Muscle layer of duodenum (tissue), 2 donors: Measurements from ENCODE around the gene SYNDIG1.

Experiments
- H3K27ac ChIP-seq: one replicate; pipeline ENCODE4 v1.7.0; 2013; ENCODE audit warnings: mild to moderate bottlenecking, low read length
- H3K27me3 ChIP-seq: one replicate; pipeline ENCODE4 v1.7.0; 2013; ENCODE audit warnings: low read depth, mild to moderate bottlenecking, control low read depth, low read length
- H3K36me3 ChIP-seq, 2 donors: one replicate each; pipeline ENCODE4 v1.7.0; 2013; ENCODE audit warnings: low read length in 2 of 2, control low read depth in 1 of 2, mild to moderate bottlenecking in 1 of 2; ENCODE audit not compliant: insufficient read depth in 2 of 2, control insufficient read depth in 1 of 2
- H3K4me1 ChIP-seq, 2 donors: one replicate each; pipeline ENCODE4 v1.7.0; 2013; ENCODE audit warnings: low read length in 2 of 2, mild to moderate bottlenecking in 2 of 2, control low read depth in 1 of 2, moderate library complexity in 1 of 2; ENCODE audit not compliant: insufficient read depth in 2 of 2, control insufficient read depth in 1 of 2
- H3K4me3 ChIP-seq, 2 donors: one replicate each; pipeline ENCODE4 v1.7.0; 2013; ENCODE audit warnings: low read length in 2 of 2, low read depth in 1 of 2, mild to moderate bottlenecking in 1 of 2
- H3K9me3 ChIP-seq, 2 donors: one replicate each; pipeline ENCODE4 v1.7.0; 2013; ENCODE audit warnings: low read length in 2 of 2, control low read depth in 1 of 2, mild to moderate bottlenecking in 1 of 2; ENCODE audit not compliant: control insufficient read depth in 1 of 2
- donor health status: healthy.

The SYNDIG1 gene

DNA sequence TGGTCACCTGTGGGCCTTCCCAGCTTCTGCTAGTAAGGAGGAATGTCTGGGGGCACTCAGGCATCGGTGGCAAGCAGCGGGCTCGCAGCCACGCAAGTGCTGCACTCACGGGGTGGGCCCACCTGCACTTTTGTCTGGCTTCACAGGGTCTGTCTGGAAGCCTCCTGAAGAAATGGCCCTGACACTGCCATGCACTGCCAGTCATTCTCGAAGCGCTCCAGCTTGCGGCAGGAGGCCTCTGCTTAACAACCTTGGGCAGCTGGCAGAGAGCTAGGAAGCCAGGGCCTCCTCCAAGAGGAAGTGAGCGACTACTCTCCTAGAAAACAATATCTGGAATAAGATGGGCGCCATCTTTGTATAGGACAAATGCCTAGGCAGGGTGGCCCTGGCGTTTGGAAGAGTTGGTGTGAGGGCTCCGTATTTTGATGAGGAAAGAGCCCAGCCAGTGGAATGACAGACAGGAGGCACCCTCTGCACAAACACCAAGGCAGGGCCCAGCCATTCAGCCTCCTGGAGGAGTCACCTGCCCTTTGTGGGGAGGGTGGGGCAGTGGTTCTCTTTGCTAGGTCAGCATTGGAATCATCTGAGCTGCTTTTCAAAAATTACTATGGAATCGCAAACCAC is 113.9 kb downstream of the SYNDIG1 start:
- Histone ChIP-seq H3K4me3 (no peak overlapping the region), H3K4me1 (no peaks in the 10 kb centered on the region), H3K9me3 (no peaks in the 10 kb centered on the region), H3K27ac (no peak overlapping the region), H3K27me3 (no peaks in the 10 kb centered on the region), H3K36me3 (no peaks in the 10 kb centered on the region)

DNA sequence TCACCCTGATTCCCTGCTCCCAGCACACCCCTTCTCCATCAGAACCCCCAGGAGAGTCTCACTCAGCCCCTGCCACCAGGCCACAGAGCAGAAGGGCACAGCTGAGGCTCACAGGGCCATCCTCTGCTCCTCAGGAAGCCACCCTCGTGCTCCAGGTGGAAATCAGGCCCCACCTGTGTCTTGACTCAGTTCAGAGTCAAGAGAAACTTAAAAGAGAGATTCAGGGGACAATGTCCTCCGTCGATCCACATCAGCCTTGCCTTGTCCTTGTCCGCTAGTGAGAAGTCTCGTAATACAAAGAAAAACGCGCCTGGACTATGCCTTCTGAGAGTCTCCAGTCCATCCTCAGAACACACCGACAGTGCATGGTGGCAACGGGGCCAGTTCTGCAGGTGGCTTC is 114.6 kb downstream of the SYNDIG1 start:
- H3K27me3 ChIP-seq: no peaks in the 10 kb centered on the region
- H3K9me3 ChIP-seq: no peaks in the 10 kb centered on the region
- no peak overlapping the region for H3K4me3 ChIP-seq
- no peak overlapping the region for H3K27ac ChIP-seq
- H3K4me1 ChIP-seq: no peaks in the 10 kb centered on the region
- no peaks in the 10 kb centered on the region for H3K36me3 ChIP-seq

DNA sequence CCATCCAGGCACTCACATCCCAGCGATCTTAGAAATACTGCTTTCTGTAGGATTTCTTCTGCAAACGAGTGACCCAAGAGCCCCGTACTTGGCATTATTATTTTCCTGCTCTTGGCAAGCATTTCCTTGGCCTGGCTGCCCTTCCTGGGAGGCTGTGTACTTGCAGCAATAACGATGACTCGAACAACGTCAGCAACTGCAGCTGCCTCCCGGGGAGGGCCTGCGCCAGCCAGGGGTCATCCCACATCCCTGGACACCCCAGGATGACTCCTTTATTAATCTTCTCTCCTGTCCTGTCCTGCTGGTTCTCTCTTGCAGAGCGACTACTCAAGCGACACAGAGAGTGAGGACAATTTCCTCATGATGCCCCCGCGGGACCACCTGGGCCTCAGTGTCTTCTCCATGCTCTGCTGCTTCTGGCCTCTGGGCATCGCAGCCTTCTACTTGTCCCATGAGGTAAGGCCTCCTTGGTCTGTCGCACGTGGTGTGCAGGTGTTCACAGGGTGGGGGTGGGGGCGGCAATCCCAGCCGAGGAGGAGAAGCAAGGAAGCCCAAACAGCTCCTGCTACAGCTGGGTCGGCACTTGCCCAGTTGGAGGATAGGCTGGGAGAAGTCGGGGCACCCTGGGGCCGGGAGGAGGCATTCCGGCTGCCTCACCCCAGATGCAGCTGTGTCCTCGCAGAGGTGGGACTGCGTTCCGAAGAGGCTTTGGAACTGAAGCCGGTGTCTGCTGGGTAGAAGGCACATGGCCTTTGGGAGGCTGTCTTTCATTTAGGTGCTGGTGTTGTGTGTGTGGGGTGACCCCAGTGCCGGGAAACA is 115.3 kb downstream of the SYNDIG1 start:
- Histone ChIP-seq H3K4me3 (no peak overlapping the region), H3K36me3 (no peaks in the 10 kb centered on the region), H3K27ac (no peak overlapping the region), H3K9me3 (no peaks in the 10 kb centered on the region), H3K27me3 (no peaks in the 10 kb centered on the region), H3K4me1 (no peaks in the 10 kb centered on the region)

DNA sequence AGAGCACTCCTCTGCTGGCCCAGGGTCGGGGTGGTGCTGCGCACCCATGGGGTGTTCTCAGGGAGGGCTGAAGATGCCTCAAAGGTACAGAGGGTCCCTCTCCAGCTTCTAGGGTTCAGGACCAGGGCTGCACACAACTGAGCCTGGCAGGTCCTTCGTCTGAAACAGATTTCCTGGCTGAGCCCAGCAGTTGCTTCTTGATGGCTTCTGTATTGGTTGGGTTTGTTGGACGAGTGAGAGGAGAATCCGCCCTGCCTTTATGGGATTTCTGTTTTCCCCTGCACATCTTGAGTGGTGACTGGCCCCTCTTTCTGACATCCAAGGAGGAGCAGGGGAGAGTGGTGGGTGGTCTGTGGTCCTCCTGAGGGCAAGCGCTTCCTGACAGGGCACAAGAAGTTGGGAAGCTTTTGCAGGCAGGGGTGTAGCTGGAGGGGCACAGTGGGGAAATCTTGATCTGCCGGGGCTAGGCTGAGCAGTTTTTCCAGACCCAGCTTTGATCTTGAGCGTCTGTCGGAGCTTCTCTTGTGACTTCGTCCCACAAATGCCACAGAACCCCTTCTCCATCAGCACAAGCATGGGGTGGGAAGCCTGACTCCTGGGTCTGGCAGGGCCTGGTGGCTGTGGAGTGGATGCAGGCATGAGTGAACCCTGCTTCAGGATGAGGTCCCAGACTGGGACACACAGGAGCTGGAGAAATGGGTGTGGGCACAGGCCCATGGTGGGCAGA is 116.5 kb downstream of the SYNDIG1 start:
- no peaks in the 10 kb centered on the region for H3K27me3 ChIP-seq

DNA sequence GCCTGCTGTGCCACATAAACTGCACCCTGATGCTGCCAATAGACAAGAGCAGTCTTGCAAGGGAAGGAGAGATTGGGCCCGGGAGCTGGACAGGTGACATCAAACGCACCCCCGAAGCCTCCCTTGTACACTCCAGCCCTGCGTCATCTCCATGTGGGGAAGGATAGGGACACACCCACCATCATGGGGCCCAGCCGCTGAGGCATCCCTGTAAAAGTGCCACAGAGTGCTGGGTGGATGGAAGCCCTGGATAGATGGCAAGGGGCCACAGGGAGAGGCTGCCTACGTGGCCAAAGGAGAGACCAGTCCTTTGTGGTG is 117.1 kb downstream of the SYNDIG1 start:
- no peaks in the 10 kb centered on the region for H3K4me1 ChIP-seq
- no peak overlapping the region for H3K4me3 ChIP-seq
- H3K27me3 ChIP-seq: no peaks in the 10 kb centered on the region
- no peaks in the 10 kb centered on the region for H3K36me3 ChIP-seq
- no peaks in the 10 kb centered on the region for H3K9me3 ChIP-seq
- no peak overlapping the region for H3K27ac ChIP-seq

More for the DNA sequence above, 116.5 kb downstream of the SYNDIG1 start:
- Histone ChIP-seq H3K9me3 (no peaks in the 10 kb centered on the region), H3K4me1 (no peaks in the 10 kb centered on the region), H3K36me3 (no peaks in the 10 kb centered on the region), H3K4me3 (no peak overlapping the region), H3K27ac (no peak overlapping the region)

DNA sequence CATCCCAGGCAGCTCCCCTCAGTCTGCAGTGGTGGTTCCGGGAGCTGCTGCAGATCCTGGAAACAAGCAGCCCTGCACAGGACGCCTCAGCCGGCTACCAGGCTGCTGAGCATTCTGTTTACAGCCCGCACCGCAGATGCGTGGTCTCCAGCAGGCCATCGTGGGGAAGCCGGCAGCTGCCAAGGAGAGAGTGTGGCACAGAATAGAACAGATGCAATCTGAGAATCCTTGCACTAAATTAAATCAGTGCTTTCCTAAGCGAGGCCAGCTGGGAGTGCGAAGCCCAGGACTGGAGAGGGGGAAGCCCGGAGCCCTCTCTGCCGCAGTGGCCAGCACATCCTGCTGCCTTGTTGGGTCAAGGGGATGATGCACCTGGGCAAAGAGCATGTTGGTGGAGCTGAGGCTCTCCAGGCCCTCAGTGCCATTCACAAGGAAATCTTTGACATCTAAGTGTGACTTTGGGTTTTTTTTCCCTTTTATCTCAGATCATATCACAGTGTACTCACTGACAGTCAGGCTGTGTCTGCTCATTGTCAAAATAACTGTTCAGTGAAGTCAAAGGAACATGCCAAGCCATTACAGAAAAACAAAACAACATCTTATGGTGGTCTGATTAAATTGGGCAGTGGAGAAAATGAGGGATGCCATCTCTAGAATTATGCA is 118.1 kb downstream of the SYNDIG1 start:
- Histone ChIP-seq H3K9me3 (no peaks in the 10 kb centered on the region), H3K27ac (no peak overlapping the region), H3K4me1 (no peaks in the 10 kb centered on the region), H3K27me3 (no peaks in the 10 kb centered on the region), H3K4me3 (no peak overlapping the region), H3K36me3 (no peaks in the 10 kb centered on the region)

DNA sequence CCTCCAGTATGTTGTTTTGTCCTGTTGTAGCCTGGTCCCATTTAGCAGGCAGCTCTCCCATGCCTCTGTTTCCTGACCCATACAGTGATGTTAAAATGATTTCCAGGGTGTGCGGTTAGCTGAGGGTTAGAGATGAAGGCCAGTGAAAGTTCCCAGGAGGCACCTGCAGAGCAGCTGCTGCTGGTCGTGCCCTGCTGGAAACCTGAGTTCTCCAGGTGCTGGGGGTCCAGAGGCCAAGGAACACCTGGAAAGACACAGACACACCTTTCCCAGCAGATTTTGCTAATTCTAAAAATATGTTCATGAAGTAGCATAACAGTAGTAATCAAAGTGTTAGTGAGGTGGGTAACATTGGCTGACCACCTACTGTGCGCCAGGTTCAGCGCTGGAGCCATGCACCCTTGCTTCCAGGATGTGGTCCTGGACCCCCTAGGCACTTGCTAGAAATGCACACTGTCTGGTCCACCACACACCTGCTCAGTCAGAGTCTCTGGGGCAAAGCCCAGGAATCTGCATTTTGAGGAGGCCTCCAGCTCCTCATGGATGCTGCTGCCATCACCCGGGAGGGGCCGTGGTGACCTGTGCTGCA is 118.7 kb downstream of the SYNDIG1 start:
- Histone ChIP-seq H3K36me3 (no peaks in the 10 kb centered on the region), H3K4me1 (no peaks in the 10 kb centered on the region), H3K27ac (no peak overlapping the region), H3K4me3 (no peak overlapping the region), H3K9me3 (no peaks in the 10 kb centered on the region), H3K27me3 (no peaks in the 10 kb centered on the region)

DNA sequence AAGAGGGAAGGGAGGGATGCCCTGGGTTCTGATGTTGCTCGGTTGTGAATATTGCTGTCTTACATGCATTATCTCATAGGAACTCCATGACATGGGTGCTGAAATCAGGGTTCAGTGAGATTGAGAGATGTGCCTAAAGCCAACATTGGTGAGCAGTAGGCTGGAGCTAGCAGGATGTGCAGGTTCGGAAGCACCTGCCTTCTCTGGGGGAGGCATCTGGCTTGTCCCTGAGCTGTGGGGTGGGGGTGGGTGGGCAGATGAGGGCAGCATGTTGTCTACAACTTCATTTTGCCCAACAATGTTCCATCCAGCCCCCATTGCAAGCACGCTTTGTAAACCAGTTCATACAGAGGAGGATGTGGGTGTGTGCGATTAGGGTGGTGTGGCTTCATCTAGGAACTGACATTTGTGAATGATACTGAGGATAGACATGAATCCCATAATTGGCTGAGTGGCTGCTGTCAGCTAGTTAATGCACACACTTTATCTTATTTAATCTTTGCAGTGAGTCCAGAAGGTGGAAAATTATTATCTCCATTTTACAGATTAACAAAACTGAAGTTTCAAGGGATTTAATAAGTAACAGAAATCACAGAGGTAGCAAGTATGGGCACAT is 119.4 kb downstream of the SYNDIG1 start:
- Histone ChIP-seq H3K36me3 (no peaks in the 10 kb centered on the region), H3K4me3 (no peak overlapping the region), H3K27me3 (no peaks in the 10 kb centered on the region), H3K4me1 (no peaks in the 10 kb centered on the region), H3K27ac (no peak overlapping the region), H3K9me3 (no peaks in the 10 kb centered on the region)

DNA sequence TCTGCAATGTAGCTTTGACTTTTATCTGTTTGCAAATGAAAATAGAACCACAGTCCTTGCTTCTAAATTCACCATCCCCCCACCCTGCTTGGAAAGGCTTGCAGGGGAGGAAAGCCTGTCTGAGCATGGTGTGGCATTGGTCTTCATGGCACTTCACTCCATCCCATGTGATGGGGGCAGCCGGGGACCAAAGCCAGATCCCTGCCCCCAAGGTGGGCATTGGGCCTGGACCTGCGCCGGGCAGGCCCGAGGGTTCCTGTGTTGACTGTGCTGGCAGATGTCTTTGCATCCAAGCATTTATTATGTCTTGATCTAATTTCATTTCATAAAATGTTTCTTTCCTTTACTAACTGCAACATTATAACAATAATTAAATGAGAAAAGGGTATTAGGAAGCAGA is 120.0 kb downstream of the SYNDIG1 start:
- H3K4me3 ChIP-seq: no peak overlapping the region
- no peaks in the 10 kb centered on the region for H3K27me3 ChIP-seq
- no peaks in the 10 kb centered on the region for H3K9me3 ChIP-seq
- no peaks in the 10 kb centered on the region for H3K4me1 ChIP-seq
- H3K27ac ChIP-seq: no peak overlapping the region
- H3K36me3 ChIP-seq: no peaks in the 10 kb centered on the region

DNA sequence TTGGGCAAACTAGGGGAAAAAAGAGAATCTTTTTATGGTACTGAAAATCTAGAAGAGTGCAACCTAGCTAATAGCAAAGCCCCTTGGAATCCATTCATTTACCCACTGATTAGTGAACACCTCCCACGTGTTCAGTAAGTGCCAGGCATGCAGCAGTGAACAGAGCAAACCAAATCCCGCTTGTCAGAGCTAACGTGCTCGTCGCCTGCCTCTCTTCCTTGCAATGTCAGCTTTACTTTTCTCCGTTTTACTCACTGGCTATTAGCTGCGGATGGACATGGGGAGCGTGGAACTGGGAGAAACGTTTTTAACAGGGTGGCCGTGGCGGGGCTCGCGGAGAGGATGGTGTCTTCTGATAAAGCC is 120.4 kb downstream of the SYNDIG1 start:
- H3K4me1 ChIP-seq: no peaks in the 10 kb centered on the region
- H3K4me3 ChIP-seq: no peak overlapping the region
- no peaks in the 10 kb centered on the region for H3K27me3 ChIP-seq
- H3K9me3 ChIP-seq: no peaks in the 10 kb centered on the region
- no peaks in the 10 kb centered on the region for H3K36me3 ChIP-seq
- no peak overlapping the region for H3K27ac ChIP-seq
